ENCODE data around the gene ROBO1.

DNA sequence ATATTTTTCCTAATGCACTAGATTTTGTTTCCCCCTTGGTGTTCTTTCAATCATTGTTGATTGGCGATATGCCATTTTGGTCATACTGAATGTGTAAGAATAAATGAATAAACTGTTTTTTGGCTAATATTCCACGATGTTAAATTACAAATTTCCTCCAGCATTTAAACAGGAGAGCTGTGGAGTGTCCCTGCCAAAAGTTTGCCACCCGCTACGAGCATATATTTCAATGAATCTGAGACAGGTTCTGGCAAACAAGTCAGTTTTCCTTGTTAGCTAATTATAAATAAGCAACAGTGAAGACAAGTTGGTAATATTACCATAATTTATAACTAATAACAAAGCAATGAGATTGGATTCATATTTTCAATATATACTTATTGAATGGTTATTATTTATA is 777.6 kb downstream of the ROBO1 start:
- TF ChIP-seq CTCF (IDR thresholded peaks at IDR 0.05) (no peak), POLR2A (IDR thresholded peaks at IDR 0.05) (no peak)
